HG02623 (cell line): Measurements from ENCODE around the gene MNAT1.
"Not testable (repeated sequence)": the region's sequence is repeated elsewhere in the genome, so short reads cannot be mapped to it uniquely, and the experiment has no call there.

Experiments
- ATAC-seq: cut with Tn5 transposase; IDR thresholded peaks from one replicate; pipeline ENCODE4 v1.9.1; 2021; ENCODE audit warnings: moderate library complexity; ENCODE audit not compliant: unreplicated experiment

The MNAT1 gene

GRCh38 chr14:60734465-60735242 lies at the start of gene MNAT1:
Gene MNAT1, plus strand, starts transcription at chr14:60734761. Its CDS starts 102 bp downstream, at chr14:60734863.
- peak; percentile 94 for ATAC-seq

GRCh38 chr14:60686865-60687264 lies 47.7 kb upstream of the MNAT1 start:
- no peak for ATAC-seq

- ATAC-seq: no peak
These were observed 43.0 kb upstream of the MNAT1 start for GRCh38 chr14:60691383-60692113.

GRCh38 chr14:60695327-60695726 lies 39.2 kb upstream of the MNAT1 start:
- no peak for ATAC-seq

GRCh38 chr14:60700598-60700997 lies 34.0 kb upstream of the MNAT1 start:
- ATAC-seq: no peak

GRCh38 chr14:60705100-60705499 lies 29.5 kb upstream of the MNAT1 start:
- ATAC-seq: no peak

- ATAC-seq: no peak
These were observed 26.7 kb upstream of the MNAT1 start for GRCh38 chr14:60707858-60708257.

GRCh38 chr14:60710494-60710893 lies 24.1 kb upstream of the MNAT1 start:
- no peak for ATAC-seq

GRCh38 chr14:60713513-60713912 lies 21.0 kb upstream of the MNAT1 start:
- ATAC-seq: no peak

- no peak for ATAC-seq
These were observed 14.2 kb upstream of the MNAT1 start for GRCh38 chr14:60720391-60720790.

- no peak for ATAC-seq
These were observed 13.6 kb upstream of the MNAT1 start for GRCh38 chr14:60720962-60721325.

GRCh38 chr14:60721326-60722106 lies 13.0 kb upstream of the MNAT1 start:
- ATAC-seq: no peak

GRCh38 chr14:60722107-60722356 lies 12.5 kb upstream of the MNAT1 start:
- ATAC-seq: no peak

GRCh38 chr14:60722357-60723115 lies 12.0 kb upstream of the MNAT1 start:
- ATAC-seq: no peak

- peak; percentile 33 for ATAC-seq
These were observed 11.2 kb upstream of the MNAT1 start for GRCh38 chr14:60723116-60723906.

- peak; percentile 50 for ATAC-seq
These were observed 10.5 kb upstream of the MNAT1 start, which contains the start of gene SIX4 for GRCh38 chr14:60723907-60724618. Gene SIX4, minus strand, starts transcription at chr14:60724351. Its CDS starts 277 bp downstream, at chr14:60724074.

GRCh38 chr14:60731291-60731690 lies 3.3 kb upstream of the MNAT1 start:
- not testable (repeated sequence) for ATAC-seq

- no peak for ATAC-seq
These were observed 1.6 kb upstream of the MNAT1 start for GRCh38 chr14:60732840-60733483.

- no peak for ATAC-seq
These were observed 855 bp downstream of the MNAT1 start for GRCh38 chr14:60735416-60735815.
